Lower leg skin (tissue), 4 donors: ENCODE results near the gene DPT. TPM values are rescaled to one million over a fixed set of nuclear protein-coding genes. Genes with fewer than 3 reads are reported as not detected.

Source experiments
- DNase-seq, 2 donors: peaks; one replicate each; pipeline ENCODE4 v3.0.0-alpha.2; 2019; ENCODE audit warnings: low spot score in 2 of 2
- H3K4me3 ChIP-seq: fragments of 200-600 bp; sonication (generic); 2 replicates; pipeline ENCODE4 v1.5.1; 2017; ENCODE audit warnings: mild to moderate bottlenecking, low read depth; ENCODE audit not compliant: poor library complexity, severe bottlenecking
- CTCF ChIP-seq, 3 donors: fragments of 450-650 bp; IDR thresholded peaks; one replicate each; pipeline ENCODE4 v1.5.1; 2016; ENCODE audit warnings: antibody characterized with exemption in 3 of 3, mild to moderate bottlenecking in 3 of 3, moderate library complexity in 2 of 3
- POLR2A ChIP-seq, 2 donors: fragments of 450-650 bp; IDR thresholded peaks; one replicate each; pipeline ENCODE4 v1.6.1; 2016 to 2017; ENCODE audit warnings: antibody characterized with exemption in 2 of 2, mild to moderate bottlenecking in 1 of 2, moderate library complexity in 1 of 2
- WGBS, 2 donors: methylation state at CpG; one replicate each; pipeline ENCODE4 v1.1.5; 2018; 5-methylcytosine and 5-hydroxymethylcytosine counted together
- intact Hi-C: fragments of 100-400 bp; cut with DNase I; formaldehyde crosslinking; loops from one replicate; pipeline ENCODE4 v1.15.0; 2023; ENCODE audit warnings: low total_unique reads
- total RNA-seq, 4 donors: library from RNA; depleted of rRNA; stranded (reverse); fragments of >200 nt; gene quantifications; one replicate each; pipeline ENCODE4 v1.1.0, GENCODE V29; 2016

The DPT gene
- total RNA-seq, 4 donors from 2014 or later: 6.1 to 32.9 (median 19.1) TPM

GRCh38 chr1:168767894-168768584 is 39.0 kb upstream of the DPT start:
- TF ChIP-seq CTCF (IDR thresholded peaks at IDR 0.05) (no peak), POLR2A (IDR thresholded peaks at IDR 0.05) (no peak)
- intact Hi-C loops: no loop called here
- no peak overlapping the region for H3K4me3 ChIP-seq
- WGBS, 2 donors: 32 to 47% methylated on average over 4 of the region's 4 CpGs
- peak in 1 of 2 donors; percentile 19 for DNase-seq

GRCh38 chr1:168766568-168766967 is 37.6 kb upstream of the DPT start:
- no peak overlapping the region for H3K4me3 ChIP-seq
- TF ChIP-seq POLR2A (IDR thresholded peaks at IDR 0.05) (no peak), CTCF (IDR thresholded peaks at IDR 0.05) (no peak)
- no peak for DNase-seq
- 77 to 85% methylated on average over 5 of the region's 5 CpGs for WGBS, 2 donors
- intact Hi-C loops: no loop called here

- intact Hi-C loops: no loop called here
- TF ChIP-seq CTCF (IDR thresholded peaks at IDR 0.05): no peak
- TF ChIP-seq POLR2A (IDR thresholded peaks at IDR 0.05): no peak
- WGBS, 2 donors: 57% methylated on average over 3 of the region's 3 CpGs
- no peak overlapping the region for H3K4me3 ChIP-seq
- no peak for DNase-seq
Measured at GRCh38 chr1:168763031-168763430, 34.0 kb upstream of the DPT start.

- TF ChIP-seq POLR2A (IDR thresholded peaks at IDR 0.05) (no peak), CTCF (IDR thresholded peaks at IDR 0.05) (no peak)
- DNase-seq: no peak
- intact Hi-C loops: no loop called here
- WGBS, 2 donors: 68% methylated on average over 4 of the region's 4 CpGs
- no peak overlapping the region for H3K4me3 ChIP-seq
Measured at GRCh38 chr1:168762473-168762872, 33.5 kb upstream of the DPT start.

GRCh38 chr1:168760781-168761180 is 31.8 kb upstream of the DPT start:
- WGBS, 2 donors: 96 to 99% methylated on average over 4 of the region's 4 CpGs

More at GRCh38 chr1:168760781-168761180, 31.8 kb upstream of the DPT start:
- DNase-seq: no peak
- no peak overlapping the region for H3K4me3 ChIP-seq
- intact Hi-C loops: no loop called here
- TF ChIP-seq POLR2A (IDR thresholded peaks at IDR 0.05) (no peak), CTCF (IDR thresholded peaks at IDR 0.05) (no peak)
